ENCODE measurements around the gene DGKB.

GRCh38 chr7:14191686-14192098 lies 710.9 kb downstream of the DGKB start:
- TF ChIP-seq, protein P1, sequence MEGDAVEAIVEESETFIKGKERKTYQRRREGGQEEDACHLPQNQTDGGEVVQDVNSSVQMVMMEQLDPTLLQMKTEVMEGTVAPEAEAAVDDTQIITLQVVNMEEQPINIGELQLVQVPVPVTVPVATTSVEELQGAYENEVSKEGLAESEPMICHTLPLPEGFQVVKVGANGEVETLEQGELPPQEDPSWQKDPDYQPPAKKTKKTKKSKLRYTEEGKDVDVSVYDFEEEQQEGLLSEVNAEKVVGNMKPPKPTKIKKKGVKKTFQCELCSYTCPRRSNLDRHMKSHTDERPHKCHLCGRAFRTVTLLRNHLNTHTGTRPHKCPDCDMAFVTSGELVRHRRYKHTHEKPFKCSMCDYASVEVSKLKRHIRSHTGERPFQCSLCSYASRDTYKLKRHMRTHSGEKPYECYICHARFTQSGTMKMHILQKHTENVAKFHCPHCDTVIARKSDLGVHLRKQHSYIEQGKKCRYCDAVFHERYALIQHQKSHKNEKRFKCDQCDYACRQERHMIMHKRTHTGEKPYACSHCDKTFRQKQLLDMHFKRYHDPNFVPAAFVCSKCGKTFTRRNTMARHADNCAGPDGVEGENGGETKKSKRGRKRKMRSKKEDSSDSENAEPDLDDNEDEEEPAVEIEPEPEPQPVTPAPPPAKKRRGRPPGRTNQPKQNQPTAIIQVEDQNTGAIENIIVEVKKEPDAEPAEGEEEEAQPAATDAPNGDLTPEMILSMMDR (optimal IDR thresholded peaks at IDR 0.05 in 1 of 3, IDR thresholded peaks at IDR 0.05 in 1 of 3, conservative IDR thresholded peaks at IDR 0.05 in 1 of 3; ENCODE audit: extremely low read depth in 1 of 3, insufficient read depth in 2 of 3, low read length in 3 of 3) = no peak
- TF ChIP-seq EZH2 (IDR thresholded peaks at IDR 0.05; ENCODE audit: low read length) = no peak

All from keratinocyte (primary cell).